Mesendoderm (in vitro differentiated cells): ENCODE results near the gene MISP.

Experiments
- DNase-seq: peaks from one replicate; pipeline ENCODE4 v3.0.0; 2013
- H2AK5ac ChIP-seq: 2 replicates; pipeline ENCODE4 v1.6.1; 2013; ENCODE audit warnings: low read length, inconsistent platforms
- H2BK120ac ChIP-seq: 2 replicates; pipeline ENCODE4 v1.6.1; 2013; ENCODE audit warnings: low read depth, mild to moderate bottlenecking, low read length, moderate library complexity, mixed read lengths
- H2BK15ac ChIP-seq: replicated peaks from 2 replicates; pipeline ENCODE4 v1.6.1; 2013; ENCODE audit warnings: low read depth, mild to moderate bottlenecking, moderate library complexity
- H2BK5ac ChIP-seq: 2 replicates; pipeline ENCODE4 v1.6.1; 2013; ENCODE audit warnings: low read length, inconsistent platforms
- H3K18ac ChIP-seq: 2 replicates; pipeline ENCODE4 v1.6.1; 2013; ENCODE audit warnings: mild to moderate bottlenecking, low read length, mixed read lengths
- H3K23ac ChIP-seq: one replicate; pipeline ENCODE4 v1.6.1; 2013; ENCODE audit warnings: low read length
- H3K27ac ChIP-seq: 2 replicates; pipeline ENCODE4 v1.5.1; 2013; ENCODE audit warnings: low read depth, mild to moderate bottlenecking, inconsistent platforms, low read length, moderate library complexity
- H3K27me3 ChIP-seq: 2 replicates; pipeline ENCODE4 v1.6.1; 2013; ENCODE audit warnings: low read length, control low read depth, mild to moderate bottlenecking, inconsistent platforms; ENCODE audit not compliant: insufficient read depth, poor library complexity
- H3K36me3 ChIP-seq: 2 replicates; pipeline ENCODE4 v1.6.1; 2013; ENCODE audit warnings: low read length, inconsistent platforms; ENCODE audit not compliant: control insufficient read depth, insufficient read depth
- H3K4ac ChIP-seq: one replicate; pipeline ENCODE4 v1.6.1; 2013; ENCODE audit warnings: low read depth, mild to moderate bottlenecking, low read length, moderate library complexity
- H3K4me1 ChIP-seq: 2 replicates; pipeline ENCODE4 v1.6.1; 2013; ENCODE audit warnings: low read depth, low read length, inconsistent platforms; ENCODE audit not compliant: control insufficient read depth
- H3K4me2 ChIP-seq: 2 replicates; pipeline ENCODE4 v1.6.1; 2013; ENCODE audit warnings: low read length
- H3K4me3 ChIP-seq: 2 replicates; pipeline ENCODE4 v1.5.1; 2013; ENCODE audit warnings: mild to moderate bottlenecking, low read length
- H3K56ac ChIP-seq: one replicate; pipeline ENCODE4 v1.6.1; 2013; ENCODE audit warnings: low read length
- H3K79me1 ChIP-seq: 2 replicates; pipeline ENCODE4 v1.6.1; 2013; ENCODE audit warnings: low read length, inconsistent platforms
- H3K79me2 ChIP-seq: 2 replicates; pipeline ENCODE4 v1.6.1; 2013; ENCODE audit warnings: mild to moderate bottlenecking, low read length; ENCODE audit not compliant: control insufficient read depth, insufficient read depth
- H3K9ac ChIP-seq: 2 replicates; pipeline ENCODE4 v1.6.1; 2013; ENCODE audit warnings: low read length, inconsistent platforms
- H4K5ac ChIP-seq: one replicate; pipeline ENCODE4 v1.6.1; 2013; ENCODE audit warnings: low read length
- H4K8ac ChIP-seq: one replicate; pipeline ENCODE4 v1.6.1; 2013; ENCODE audit warnings: low read depth, mild to moderate bottlenecking, control low read depth, low read length, moderate library complexity
- WGBS: extraction: QIAGEN DNeasy Blood & Tissue Kit; methylation state at CpG from one replicate; pipeline ENCODE4 v1.1.7; 2013; ENCODE audit warnings: low lambda C conversion rate, missing lambda C conversion rate; ENCODE audit not compliant: insufficient coverage; ENCODE audit errors: extremely low coverage; 5-methylcytosine and 5-hydroxymethylcytosine counted together

MISP gene

DNA sequence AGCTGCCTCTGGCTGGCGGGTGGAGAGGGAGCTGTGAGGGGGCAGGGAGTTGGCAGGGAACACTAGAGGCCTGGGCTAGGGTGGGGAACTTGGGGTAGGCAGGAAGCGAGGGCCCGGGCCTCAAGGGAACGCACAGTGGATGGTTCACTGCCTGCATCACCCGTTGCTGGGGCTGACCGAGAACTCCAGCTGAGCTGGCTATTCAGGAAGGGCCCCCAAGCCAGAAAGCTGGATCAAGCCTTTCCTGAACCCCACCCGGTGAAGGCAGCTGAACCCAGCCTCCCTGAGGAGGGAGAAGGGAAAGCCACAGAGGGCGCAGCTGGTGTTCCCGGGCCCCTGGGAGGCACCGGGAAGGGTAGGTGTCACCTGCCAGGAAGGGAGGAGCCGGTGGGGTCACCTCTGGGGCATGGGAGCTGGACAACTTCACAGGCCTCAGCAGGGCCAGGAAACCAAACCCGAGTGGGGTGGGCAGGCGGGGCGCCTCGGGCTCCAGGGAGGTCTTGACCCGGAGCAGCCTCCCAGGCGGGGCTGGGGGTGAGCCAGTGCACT is 28.3 kb upstream of the MISP start:
- Histone ChIP-seq H2BK120ac (no peak overlapping the region), H3K18ac (no peak overlapping the region), H4K8ac (no peak overlapping the region), H3K56ac (no peak overlapping the region), H3K27me3 (no peaks in the 10 kb centered on the region), H3K4me1 (no peaks in the 10 kb centered on the region), H3K36me3 (no peaks in the 10 kb centered on the region), H2BK15ac (no peak overlapping the region), H3K79me1 (no peaks in the 10 kb centered on the region), H3K4ac (no peak overlapping the region), H3K4me3 (no peak overlapping the region), H3K9ac (no peak overlapping the region), H3K4me2 (no peak overlapping the region), H3K27ac (no peak overlapping the region), H2BK5ac (no peak overlapping the region), H3K79me2 (no peaks in the 10 kb centered on the region), H3K23ac (no peak overlapping the region), H4K5ac (no peak overlapping the region), H2AK5ac (no peak overlapping the region)
- no peak for DNase-seq
- no CpG with 5 or more reads among the region's 17 CpGs for WGBS

DNA sequence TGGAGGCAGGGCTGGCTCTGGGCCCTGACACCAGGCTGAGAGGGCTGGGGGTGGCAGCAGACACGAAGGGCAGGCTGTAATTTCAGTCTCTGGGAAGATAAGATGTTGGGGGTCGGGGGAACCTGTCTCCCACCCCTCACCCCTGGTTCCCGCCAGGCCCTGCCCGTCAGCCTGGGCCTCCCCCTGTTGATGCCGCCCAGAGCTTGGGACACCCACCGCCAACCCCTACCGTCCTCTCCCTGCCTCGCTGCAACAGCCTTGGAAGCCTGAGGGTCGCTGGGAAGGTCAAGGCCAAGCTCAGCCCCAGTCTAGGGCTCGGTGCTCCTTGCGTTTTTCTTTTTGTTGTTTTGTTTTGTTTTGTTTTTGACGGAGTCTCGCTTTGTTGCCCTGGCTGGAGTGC is 27.7 kb upstream of the MISP start:
- Histone ChIP-seq H3K36me3 (no peaks in the 10 kb centered on the region), H3K9ac (no peak overlapping the region), H3K56ac (no peak overlapping the region), H4K8ac (no peak overlapping the region), H3K18ac (no peak overlapping the region), H2AK5ac (no peak overlapping the region), H2BK5ac (no peak overlapping the region), H2BK15ac (no peak overlapping the region), H3K23ac (no peak overlapping the region), H3K4me1 (no peaks in the 10 kb centered on the region), H3K79me1 (no peaks in the 10 kb centered on the region), H3K27ac (no peak overlapping the region), H3K79me2 (no peaks in the 10 kb centered on the region), H2BK120ac (no peak overlapping the region), H3K4me3 (no peak overlapping the region), H4K5ac (no peak overlapping the region), H3K4ac (no peak overlapping the region), H3K4me2 (no peak overlapping the region), H3K27me3 (no peaks in the 10 kb centered on the region)
- WGBS: no CpG with 5 or more reads among the region's 13 CpGs
- no peak for DNase-seq

DNA sequence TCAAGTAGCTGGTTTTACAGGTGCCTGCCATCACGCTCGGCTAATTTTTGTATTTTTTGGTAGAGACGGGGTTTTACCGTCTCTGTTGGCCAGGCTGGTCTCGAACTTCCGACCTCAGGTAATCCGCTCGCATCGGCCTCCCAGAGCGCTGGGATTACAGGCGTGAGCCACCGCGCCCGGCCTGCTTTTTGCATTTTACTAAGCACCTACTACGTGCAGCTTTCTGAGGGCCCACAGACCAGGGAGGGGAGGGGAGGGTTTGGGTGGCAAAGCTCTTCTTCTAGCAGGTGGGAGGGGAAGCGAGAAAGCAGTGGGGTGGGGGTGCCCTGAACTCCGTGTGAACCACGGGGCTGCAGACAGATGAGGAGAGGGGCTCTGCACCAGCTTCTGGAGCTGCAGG is 27.2 kb upstream of the MISP start:
- Histone ChIP-seq H2BK15ac (no peak overlapping the region), H2BK120ac (no peak overlapping the region), H3K4me2 (no peak overlapping the region), H2AK5ac (no peak overlapping the region), H4K8ac (no peak overlapping the region), H3K79me2 (no peaks in the 10 kb centered on the region), H3K4ac (no peak overlapping the region), H3K9ac (no peak overlapping the region), H3K36me3 (no peaks in the 10 kb centered on the region), H3K27ac (no peak overlapping the region), H3K18ac (no peak overlapping the region), H3K4me1 (no peaks in the 10 kb centered on the region), H3K27me3 (no peaks in the 10 kb centered on the region), H3K79me1 (no peaks in the 10 kb centered on the region), H4K5ac (no peak overlapping the region), H3K23ac (no peak overlapping the region), H2BK5ac (no peak overlapping the region), H3K4me3 (no peak overlapping the region), H3K56ac (no peak overlapping the region)
- WGBS: no CpG with 5 or more reads among the region's 18 CpGs
- no peak for DNase-seq

DNA sequence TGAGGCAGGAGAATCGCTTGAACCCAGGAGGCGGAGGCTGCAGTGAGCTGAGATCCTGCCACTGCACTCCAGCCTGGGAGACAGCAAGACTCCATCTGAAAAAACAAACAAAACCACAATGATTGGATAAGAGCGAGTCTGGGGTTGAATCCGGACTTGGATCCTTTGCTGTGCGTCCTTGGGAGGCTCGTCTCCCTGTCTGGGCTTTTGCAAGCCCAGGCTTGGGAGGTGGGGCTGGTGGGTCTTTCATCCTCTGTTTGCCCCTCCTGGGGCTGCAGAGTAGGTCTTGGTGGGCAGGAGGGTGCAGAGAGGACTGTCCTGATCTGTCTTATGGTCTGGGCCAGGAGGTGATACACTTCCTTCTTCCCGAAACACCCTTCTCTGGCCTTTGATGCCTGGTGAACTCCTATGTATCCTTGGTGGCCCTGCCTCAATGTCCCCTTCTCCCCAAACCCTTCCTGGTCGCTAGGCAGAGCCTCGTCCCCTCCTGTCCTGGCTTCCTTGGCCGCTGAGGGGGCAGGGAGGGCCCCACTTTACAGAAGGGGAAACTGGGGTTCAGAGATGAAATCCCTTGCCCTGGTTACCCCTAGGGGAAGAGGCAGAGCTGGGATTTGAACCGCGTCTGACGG is 25.3 kb upstream of the MISP start:
- no peaks in the 10 kb centered on the region for H3K79me1 ChIP-seq
- H3K4me2 ChIP-seq: no peak overlapping the region
- no peak overlapping the region for H3K23ac ChIP-seq
- no peak overlapping the region for H3K9ac ChIP-seq
- H3K79me2 ChIP-seq: no peaks in the 10 kb centered on the region
- DNase-seq: no peak
- no peak overlapping the region for H4K5ac ChIP-seq
- H3K56ac ChIP-seq: no peak overlapping the region
- no peaks in the 10 kb centered on the region for H3K27me3 ChIP-seq
- no peak overlapping the region for H3K4me3 ChIP-seq
- no peak overlapping the region for H3K18ac ChIP-seq
- H3K4me1 ChIP-seq: no peaks in the 10 kb centered on the region
- H2BK15ac ChIP-seq: no peak overlapping the region
- H2AK5ac ChIP-seq: no peak overlapping the region
- no peaks in the 10 kb centered on the region for H3K36me3 ChIP-seq
- no peak overlapping the region for H2BK5ac ChIP-seq
- no peak overlapping the region for H4K8ac ChIP-seq
- no peak overlapping the region for H3K4ac ChIP-seq
- no peak overlapping the region for H3K27ac ChIP-seq
- H2BK120ac ChIP-seq: no peak overlapping the region
- no CpG with 5 or more reads among the region's 13 CpGs for WGBS

DNA sequence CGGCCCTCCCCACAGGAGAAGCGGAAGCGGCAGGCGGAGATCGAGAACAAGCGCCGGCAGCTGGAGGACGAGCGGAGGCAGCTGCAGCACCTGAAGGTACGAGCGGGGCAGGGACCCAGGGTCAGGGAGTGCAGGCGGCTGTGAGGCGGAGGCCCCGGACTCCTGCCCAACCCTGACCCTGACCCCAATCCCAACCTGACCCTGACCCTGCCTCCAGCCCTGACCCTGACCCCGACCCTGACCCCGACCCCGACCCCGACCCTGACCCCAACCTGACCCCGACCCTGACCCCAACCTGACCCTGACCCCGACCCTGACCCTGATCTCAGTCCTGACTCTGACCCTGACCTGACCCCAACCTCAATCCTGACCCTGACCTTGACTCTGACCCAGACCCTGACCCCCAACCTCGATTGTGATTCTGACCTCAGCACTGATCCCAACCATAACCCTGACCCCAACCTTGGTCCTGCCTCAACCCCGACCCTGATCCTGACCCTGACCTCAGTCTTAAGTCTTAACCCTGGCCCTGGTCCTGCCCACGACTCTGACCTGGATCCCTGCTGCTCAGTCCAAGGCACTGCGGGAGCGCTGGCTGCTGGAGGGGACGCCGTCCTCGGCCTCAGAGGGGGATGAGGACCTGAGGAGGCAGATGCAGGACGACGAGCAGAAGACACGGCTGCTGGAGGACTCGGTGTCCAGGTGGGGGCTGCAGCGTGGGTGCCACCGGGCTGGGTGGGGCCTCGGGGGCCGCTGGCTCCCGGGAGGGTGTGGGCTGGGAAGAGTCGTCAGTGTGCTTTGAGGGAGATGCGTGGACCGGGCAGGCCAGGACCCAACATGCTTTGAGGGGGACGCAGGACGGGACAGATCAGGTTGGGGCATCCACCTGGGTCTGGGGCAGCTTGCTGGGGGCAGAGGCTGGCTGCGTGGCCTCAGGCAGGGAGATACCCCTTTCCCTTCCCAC is 23.6 kb upstream of the MISP start:
- Histone ChIP-seq H2BK15ac (no peak overlapping the region), H3K18ac (no peak overlapping the region), H3K79me2 (no peaks in the 10 kb centered on the region), H2AK5ac (no peak overlapping the region), H3K23ac (no peak overlapping the region), H3K9ac (no peak overlapping the region), H3K4me2 (no peak overlapping the region), H3K36me3 (no peaks in the 10 kb centered on the region), H3K4me1 (no peaks in the 10 kb centered on the region), H4K5ac (no peak overlapping the region), H3K27me3 (no peaks in the 10 kb centered on the region), H3K4ac (no peak overlapping the region), H4K8ac (no peak overlapping the region), H2BK5ac (no peak overlapping the region), H3K56ac (no peak overlapping the region), H3K27ac (no peak overlapping the region), H3K79me1 (no peaks in the 10 kb centered on the region), H3K4me3 (no peak overlapping the region), H2BK120ac (no peak overlapping the region)
- no CpG with 5 or more reads among the region's 43 CpGs for WGBS
- no peak for DNase-seq
